Adrenal gland (tissue), 12 donors: ENCODE results near the gene CHMP1B. TPM values are rescaled to one million over a fixed set of nuclear protein-coding genes. Genes with fewer than 3 reads are reported as not detected.

Experiments used
- DNase-seq, 7 donors: peaks; one replicate each; pipeline ENCODE4 v3.0.0-alpha.2; 2019 to 2020
- H3K27ac ChIP-seq, 5 donors: fragments of 200-600 bp; sonication (generic) in 4 of 5; 1 replicate in 3 of 5; 2 replicates in 2 of 5; pipeline versions ENCODE4 v1.5.1 to v1.8.0; 2016 to 2020; ENCODE audit warnings: mild to moderate bottlenecking in 1 of 5
- H3K27me3 ChIP-seq: fragments of 200-600 bp; 2 replicates; pipeline ENCODE4 v1.8.0; 2021
- H3K36me3 ChIP-seq, 2 donors: fragments of 200-600 bp; replicated peaks in 1 of 2; 1 replicate in 1 of 2; 2 replicates in 1 of 2; pipeline versions ENCODE4 v1.5.1 to v1.8.0; 2018 to 2022
- H3K4me1 ChIP-seq, 2 donors: fragments of 200-600 bp; replicated peaks in 1 of 2; 1 replicate in 1 of 2; 2 replicates in 1 of 2; pipeline versions ENCODE4 v1.5.1 to v1.8.0; 2018 to 2021
- H3K4me3 ChIP-seq, 4 donors: fragments of 200-600 bp; sonication (generic) in 3 of 4; one replicate each; pipeline ENCODE4 v1.5.1; 2016 to 2018
- H3K9me3 ChIP-seq, 3 donors: fragments of 200-600 bp; sonication (generic) in 1 of 3; replicated peaks in 1 of 3; 1 replicate in 2 of 3; 2 replicates in 1 of 3; pipeline versions ENCODE4 v1.5.1 to v1.8.0; 2016 to 2021
- CTCF ChIP-seq, 6 experiments: fragments of 450-650 bp in 4 of 6; fragments of 200-600 bp in 2 of 6; sonication (generic) in 1 of 6; IDR thresholded peaks; 1 replicate in 5 of 6; 2 replicates in 1 of 6; pipeline versions ENCODE4 v1.5.1 to v1.8.0; 2016 to 2021; ENCODE audit warnings: antibody characterized with exemption in 6 of 6, mild to moderate bottlenecking in 2 of 6, moderate library complexity in 1 of 6
- POLR2A ChIP-seq, 2 donors: fragments of 450-650 bp; IDR thresholded peaks; one replicate each; pipeline ENCODE4 v1.6.1; 2017; ENCODE audit warnings: antibody characterized with exemption in 2 of 2, mild to moderate bottlenecking in 2 of 2, moderate library complexity in 1 of 2
- WGBS, 4 donors: extraction: QIAGEN DNeasy Blood & Tissue Kit in 2 of 4; methylation state at CpG; one replicate each; pipeline versions ENCODE4 v1.1.5 to v1.1.7; 2013 to 2017; 5-methylcytosine and 5-hydroxymethylcytosine counted together
- intact Hi-C, 2 donors: fragments of 100-400 bp; cut with DNase I; formaldehyde crosslinking; loops; one replicate each; pipeline versions ENCODE4 v1.14.1 to v1.15.0; 2022 to 2023
- polyA plus RNA-seq, 3 donors: library from polyadenylated mRNA; stranded (reverse); fragments of 200-250 nt in 2 of 3; fragments of 350-450 nt in 1 of 3; fragmentation: Illumina TruSeq in 1 of 3; extraction: RNeasy Lipid Tissue Mini Kit (QIAGEN cat#74804) in 1 of 3; gene quantifications; one replicate each; pipeline ENCODE4 v1.2.3, GENCODE V29; 2013 to 2014
- total RNA-seq, 9 donors: library from RNA; depleted of rRNA in 4 of 9; stranded (reverse); fragments of >200 nt in 4 of 9; fragments of 120-200 nt in 1 of 9; fragmentation: NEBNext Ultra II Directional in 1 of 9; extraction: Animal tissue kit (Norgen Biotek cat#: 25700) in 1 of 9; gene quantifications; one replicate each; pipeline versions ENCODE4 v1.1.0 to v1.2.4, GENCODE V29; 2013 to 2023
- donor health status: healthy with polysubstance abuse.
- donor health status: Bipolar disorder and iron deficiency.
- donor health status: DM: yes; HTN: yes; CAD: no.
- donor health status: DM: no; HTN: no; CAD: no.
- donor health status: DM: no; HTN: no; CAD: no.
- donor health status: DM: yes; HTN: yes; CAD: no.

Gene CHMP1B
- total and polyA plus RNA-seq, 12 donors = 17.5 to 52.6 (median 41.5) TPM

- H3K9me3 ChIP-seq = no peaks in the 10 kb centered on the region
- WGBS, 4 donors = 83 to 89% (median 88%) methylated on average over 10 of the region's 10 CpGs
- no peak for TF ChIP-seq CTCF (IDR thresholded peaks at IDR 0.05)
- no peak for TF ChIP-seq POLR2A (IDR thresholded peaks at IDR 0.05)
- H3K4me3 ChIP-seq = no peak overlapping the region
- no peak for DNase-seq
- no peaks in the 10 kb centered on the region for H3K36me3 ChIP-seq
- intact Hi-C loops = no loop called here
- H3K27me3 ChIP-seq = no peaks in the 10 kb centered on the region
- H3K4me1 ChIP-seq = no peaks in the 10 kb centered on the region
- H3K27ac ChIP-seq = no peak overlapping the region
These were observed 48.6 kb upstream of the CHMP1B start for GRCh38 chr18:11802586-11802985.

- WGBS, 4 donors = 91 to 96% (median 93%) methylated on average over 7 of the region's 7 CpGs
These were observed 44.0 kb upstream of the CHMP1B start for GRCh38 chr18:11807233-11807632.

GRCh38 chr18:11808001-11808855, 43.0 kb upstream of the CHMP1B start:
- no peaks in the 10 kb centered on the region for H3K9me3 ChIP-seq
- H3K36me3 ChIP-seq = no peaks in the 10 kb centered on the region
- DNase-seq = no peak
- TF ChIP-seq CTCF (IDR thresholded peaks at IDR 0.05) (no peak), POLR2A (IDR thresholded peaks at IDR 0.05) (no peak)
- no peak overlapping the region for H3K27ac ChIP-seq
- H3K4me3 ChIP-seq = no peak overlapping the region
- WGBS, 4 donors = 71 to 75% (median 72%) methylated on average over 11 of the region's 11 CpGs
- H3K27me3 ChIP-seq = no peaks in the 10 kb centered on the region
- intact Hi-C loops = no loop called here
- H3K4me1 ChIP-seq = no peaks in the 10 kb centered on the region

More at GRCh38 chr18:11807233-11807632, 44.0 kb upstream of the CHMP1B start:
- no peaks in the 10 kb centered on the region for H3K27me3 ChIP-seq
- H3K4me1 ChIP-seq = no peaks in the 10 kb centered on the region
- TF ChIP-seq CTCF (IDR thresholded peaks at IDR 0.05) = no peak
- no peak for TF ChIP-seq POLR2A (IDR thresholded peaks at IDR 0.05)
- DNase-seq = no peak
- no peak overlapping the region for H3K4me3 ChIP-seq
- H3K36me3 ChIP-seq = no peaks in the 10 kb centered on the region
- intact Hi-C loops = no loop called here
- no peak overlapping the region for H3K27ac ChIP-seq
- H3K9me3 ChIP-seq = no peaks in the 10 kb centered on the region

- no peak for DNase-seq
- 87 to 91% (median 88%) methylated on average over 6 of the region's 6 CpGs for WGBS, 4 donors
- no peak overlapping the region for H3K4me3 ChIP-seq
- intact Hi-C loops = no loop called here
- no peak overlapping the region for H3K27ac ChIP-seq
- TF ChIP-seq CTCF (IDR thresholded peaks at IDR 0.05) (no peak), POLR2A (IDR thresholded peaks at IDR 0.05) (no peak)
- no peaks in the 10 kb centered on the region for H3K4me1 ChIP-seq
- no peaks in the 10 kb centered on the region for H3K27me3 ChIP-seq
- no peaks in the 10 kb centered on the region for H3K9me3 ChIP-seq
- no peaks in the 10 kb centered on the region for H3K36me3 ChIP-seq
These were observed 41.3 kb upstream of the CHMP1B start for GRCh38 chr18:11809895-11810294.
